ENCODE data around the gene ACP2.

Gene ACP2

GRCh38 chr11:47236482-47236881, 12.1 kb downstream of the ACP2 start:
- H3K9me3 ChIP-seq (ENCODE audit: control insufficient read depth, insufficient read depth, low read depth, low read length): no peaks in the 10 kb centered on the region
- H3K36me3 ChIP-seq (ENCODE audit: control insufficient read depth in 2 of 2, insufficient read depth in 1 of 2, low read length in 2 of 2): peaks cover 13 to 88% of the 10 kb centered on the region in 2 experiments
- no peak for TF ChIP-seq ZNF514 (tag by site-specific recombination; IDR thresholded peaks at IDR 0.05)
- no peak for TF ChIP-seq ATF2 (tag by site-specific recombination; IDR thresholded peaks at IDR 0.05; ENCODE audit: low read depth)
- TF ChIP-seq PRDM6 (tag by site-specific recombination; IDR thresholded peaks at IDR 0.05): no peak
- no peak for TF ChIP-seq ZNF426 (tag by site-specific recombination; IDR thresholded peaks at IDR 0.05)
- TF ChIP-seq ZNF366 (tag by site-specific recombination; conservative IDR thresholded peaks at IDR 0.05): no peak
- no peak for TF ChIP-seq ZNF146 (tag by site-specific recombination; IDR thresholded peaks at IDR 0.05)
- no peak for TF ChIP-seq MYNN (tag by site-specific recombination; IDR thresholded peaks at IDR 0.05; ENCODE audit: borderline replicate concordance)
- no peak for TF ChIP-seq ZNF24 (tag by site-specific recombination; IDR thresholded peaks at IDR 0.05)
- ChIA-PET CTCF (interaction anchor here (0.6 to 1.4 kb wide), 8 partner anchors 8 to 118 kb away, joined by 3 to 6 read pairs (median 4); no protein-coding TSS in a partner anchor), POLR2A (interaction anchor here (0.7 to 6.8 kb wide), 7 partner anchors 11 to 57 kb away, joined by 3 to 61 read pairs (median 4); partner anchors contain the start of genes ACP2 and DDB2)
- H3K4me1 ChIP-seq (ENCODE audit: control insufficient read depth, insufficient read depth, low read length): no peaks in the 10 kb centered on the region
- no peak overlapping the region for H3K27ac ChIP-seq (ENCODE audit: extremely low read depth, low read depth, low read length)
- H3K4me3 ChIP-seq (ENCODE audit: low read depth, low read length): no peak overlapping the region

GRCh38 chr11:47235163-47235562, 13.5 kb downstream of the ACP2 start:
- TF ChIP-seq ZNF600 (tag by site-specific recombination; IDR thresholded peaks at IDR 0.05) (0 out of 2 replicates have a peak, but pooled peaks have one; percentile 18), ZNF776 (tag by site-specific recombination; IDR thresholded peaks at IDR 0.05; ENCODE audit: borderline replicate concordance) (no peak)
- Histone ChIP-seq H3K4me1 (ENCODE audit: control insufficient read depth, insufficient read depth, low read length) (no peaks in the 10 kb centered on the region), H3K36me3 (ENCODE audit: control insufficient read depth in 2 of 2, insufficient read depth in 1 of 2, low read length in 2 of 2) (peaks cover 12 to 90% of the 10 kb centered on the region in 2 experiments; a peak in 2 of 3 replicates), H3K27ac (ENCODE audit: extremely low read depth, low read depth, low read length) (no peak overlapping the region), H3K9me3 (ENCODE audit: control insufficient read depth, insufficient read depth, low read depth, low read length) (no peaks in the 10 kb centered on the region), H3K4me3 (ENCODE audit: low read depth, low read length) (no peak overlapping the region)
- ChIA-PET POLR2A (interaction anchor here (1.1 to 6.8 kb wide), 3 partner anchors 12 to 24 kb away, joined by 3 to 61 read pairs (median 3); partner anchors contain the start of gene ACP2), CTCF (interaction anchor here (0.6 to 1.6 kb wide), 4 partner anchors 14 to 58 kb away, joined by 4 to 6 read pairs (median 4); partner anchors contain the start of gene ARFGAP2)

GRCh38 chr11:47234669-47235100, 13.9 kb downstream of the ACP2 start:
- Histone ChIP-seq H3K4me3 (ENCODE audit: low read depth, low read length) (no peak overlapping the region), H3K9me3 (ENCODE audit: control insufficient read depth, insufficient read depth, low read depth, low read length) (no peaks in the 10 kb centered on the region), H3K36me3 (ENCODE audit: control insufficient read depth in 2 of 2, insufficient read depth in 1 of 2, low read length in 2 of 2) (peaks cover 16 to 90% of the 10 kb centered on the region in 2 experiments), H3K4me1 (ENCODE audit: control insufficient read depth, insufficient read depth, low read length) (no peaks in the 10 kb centered on the region), H3K27ac (ENCODE audit: extremely low read depth, low read depth, low read length) (no peak overlapping the region)
- CTCF ChIA-PET: interaction anchor here (1.0 to 1.6 kb wide), 4 partner anchors 31 to 120 kb away, joined by 3 to 6 read pairs (median 4); partner anchors contain the start of gene ARFGAP2
- POLR2A ChIA-PET: interaction anchor here (1.1 to 6.8 kb wide), 4 partner anchors 8 to 25 kb away, joined by 3 to 61 read pairs (median 6); partner anchors contain the start of gene ACP2
- TF ChIP-seq KLF7 (tag by site-specific recombination; IDR thresholded peaks at IDR 0.05; ENCODE audit: borderline replicate concordance) (no peak), ZNF324 (tag by site-specific recombination; IDR thresholded peaks at IDR 0.05) (no peak), ZNF585B (tag by site-specific recombination; IDR thresholded peaks at IDR 0.05) (no peak)
